ENCODE measurements around the gene RPL22L1. TPM values are rescaled to one million over a fixed set of nuclear protein-coding genes. Genes with fewer than 3 reads are reported as not detected.

The RPL22L1 gene
- total and polyA plus RNA-seq, 2 donors from 2014 or later: 34.1 to 45.1 TPM

GRCh38 chr3:170909129-170909903 lies 39.3 kb upstream of the RPL22L1 start:
- FAIRE-seq: no peak
- Histone ChIP-seq H3K4me3 (ENCODE audit: low read length in 3 of 3) (peak overlapping the region in 1 of 3 donors; percentile 65), H3K9me3 (ENCODE audit: control insufficient read depth in 2 of 3, insufficient read depth in 1 of 3, low read length in 3 of 3) (peaks cover 0 to 17% (median 0%) of the 10 kb centered on the region in 3 donors), H3K27ac (ENCODE audit: low read depth in 2 of 2, low read length in 2 of 2) (no peak overlapping the region), H3K27me3 (ENCODE audit: control insufficient read depth, insufficient read depth, low read length) (no peaks in the 10 kb centered on the region), H3K36me3 (ENCODE audit: control insufficient read depth in 2 of 3, insufficient read depth in 3 of 3, low read length in 3 of 3) (no peaks in the 10 kb centered on the region), H3K4me1 (ENCODE audit: control insufficient read depth in 2 of 3, insufficient read depth in 2 of 3, low read depth in 1 of 3, low read length in 3 of 3) (no peaks in the 10 kb centered on the region), H3K9ac (ENCODE audit: low read length in 3 of 3) (no peak overlapping the region)
- no peak for TF ChIP-seq CTCF (IDR thresholded peaks at IDR 0.05; ENCODE audit: borderline replicate concordance, extremely low read depth, insufficient read depth)
- DNase-seq: peak in 2 of 5 donors; percentile 3 to 63
- intact Hi-C loops (cut with DNase I): no loop called here

- intact Hi-C loops (cut with DNase I): no loop called here
- FAIRE-seq: no peak
- no peak within 1 kb of the TSS for H3K27ac ChIP-seq (ENCODE audit: low read depth in 2 of 2, low read length in 2 of 2)
These were observed 38.5 kb upstream of the RPL22L1 start, which contains the start of gene EIF5A2 for GRCh38 chr3:170908235-170909116. TSS of gene EIF5A2 (minus strand) at chr3:170908637. CDS start at chr3:170907806, 831 bp downstream.

GRCh38 chr3:170907637-170908234 lies 37.7 kb upstream of the RPL22L1 start:
- FAIRE-seq: no peak
- DNase-seq: peak in 4 of 5 donors; percentile 15 to 55 (median 41)
- peaks cover 0 to 17% (median 0%) of the 10 kb centered on the region in 3 donors for H3K9me3 ChIP-seq (ENCODE audit: control insufficient read depth in 2 of 3, insufficient read depth in 1 of 3, low read length in 3 of 3)

More at GRCh38 chr3:170908235-170909116, 38.5 kb upstream of the RPL22L1 start, which contains the start of gene EIF5A2:
- H3K4me1 ChIP-seq (ENCODE audit: control insufficient read depth in 2 of 3, insufficient read depth in 2 of 3, low read depth in 1 of 3, low read length in 3 of 3): no peaks in the 10 kb centered on the region
- peaks cover 0 to 17% (median 0%) of the 10 kb centered on the region in 3 donors for H3K9me3 ChIP-seq (ENCODE audit: control insufficient read depth in 2 of 3, insufficient read depth in 1 of 3, low read length in 3 of 3)
- peak within 1 kb of the TSS in 2 of 3 donors; percentile 49 to 56 for H3K9ac ChIP-seq (ENCODE audit: low read length in 3 of 3)
- H3K4me3 ChIP-seq (ENCODE audit: low read length in 3 of 3): peak within 1 kb of the TSS; percentile 55 to 73 (median 65)
- H3K27me3 ChIP-seq (ENCODE audit: control insufficient read depth, insufficient read depth, low read length): no peaks in the 10 kb centered on the region
- no peaks in the 10 kb centered on the region for H3K36me3 ChIP-seq (ENCODE audit: control insufficient read depth in 2 of 3, insufficient read depth in 3 of 3, low read length in 3 of 3)
- TF ChIP-seq CTCF (IDR thresholded peaks at IDR 0.05; ENCODE audit: borderline replicate concordance, extremely low read depth, insufficient read depth): no peak
- DNase-seq: peak; percentile 94 to 98 (median 96)

More at GRCh38 chr3:170907637-170908234, 37.7 kb upstream of the RPL22L1 start:
- intact Hi-C loops (cut with DNase I): no loop called here
- no peaks in the 10 kb centered on the region for H3K27me3 ChIP-seq (ENCODE audit: control insufficient read depth, insufficient read depth, low read length)
- peak overlapping the region in 2 of 3 donors; percentile 49 to 56 for H3K9ac ChIP-seq (ENCODE audit: low read length in 3 of 3)
- peak overlapping the region; percentile 55 to 73 (median 65) for H3K4me3 ChIP-seq (ENCODE audit: low read length in 3 of 3)
- TF ChIP-seq CTCF (IDR thresholded peaks at IDR 0.05; ENCODE audit: borderline replicate concordance, extremely low read depth, insufficient read depth): no peak
- H3K4me1 ChIP-seq (ENCODE audit: control insufficient read depth in 2 of 3, insufficient read depth in 2 of 3, low read depth in 1 of 3, low read length in 3 of 3): no peaks in the 10 kb centered on the region
- H3K36me3 ChIP-seq (ENCODE audit: control insufficient read depth in 2 of 3, insufficient read depth in 3 of 3, low read length in 3 of 3): no peaks in the 10 kb centered on the region
- no peak overlapping the region for H3K27ac ChIP-seq (ENCODE audit: low read depth in 2 of 2, low read length in 2 of 2)

All from kidney (tissue), 14 donors.